Rectal smooth muscle tissue (tissue), 1 donor: ENCODE measurements around the gene KIF5A.
"Not testable (repeated sequence)": the region's sequence is repeated elsewhere in the genome, so short reads cannot be mapped to it uniquely, and the experiment has no call there.

Experiments used
- H3K27ac ChIP-seq: one replicate; pipeline ENCODE4 v1.7.0; 2013; ENCODE audit warnings: low read depth, low read length, inconsistent platforms
- H3K27me3 ChIP-seq: one replicate; pipeline ENCODE4 v1.7.0; 2013; ENCODE audit warnings: low read length; ENCODE audit not compliant: control insufficient read depth, insufficient read depth
- H3K36me3 ChIP-seq: one replicate; pipeline ENCODE4 v1.7.0; 2013; ENCODE audit warnings: low read length; ENCODE audit not compliant: control insufficient read depth, insufficient read depth
- H3K4me1 ChIP-seq: one replicate; pipeline ENCODE4 v1.7.0; 2013; ENCODE audit warnings: low read length; ENCODE audit not compliant: control insufficient read depth, insufficient read depth
- H3K4me3 ChIP-seq: one replicate; pipeline ENCODE4 v1.7.0; 2013; ENCODE audit warnings: low read length
- H3K9ac ChIP-seq: one replicate; pipeline ENCODE4 v1.7.0; 2013; ENCODE audit warnings: low read length

KIF5A gene

GRCh38 chr12:57515408-57515933, 34.4 kb upstream of the KIF5A start:
- peaks cover 45% of the 10 kb centered on the region for H3K36me3 ChIP-seq
- H3K27ac ChIP-seq = no peak overlapping the region

GRCh38 chr12:57515934-57516541, 33.8 kb upstream of the KIF5A start:
- H3K27me3 ChIP-seq = no peaks in the 10 kb centered on the region
- no peak overlapping the region for H3K4me3 ChIP-seq
- no peak overlapping the region for H3K27ac ChIP-seq
- H3K9ac ChIP-seq = no peak overlapping the region
- peaks cover 43% of the 10 kb centered on the region for H3K36me3 ChIP-seq
- peaks cover 24% of the 10 kb centered on the region for H3K4me1 ChIP-seq

More at GRCh38 chr12:57515408-57515933, 34.4 kb upstream of the KIF5A start:
- peaks cover 21% of the 10 kb centered on the region for H3K4me1 ChIP-seq
- no peaks in the 10 kb centered on the region for H3K27me3 ChIP-seq
- no peak overlapping the region for H3K9ac ChIP-seq
- H3K4me3 ChIP-seq = no peak overlapping the region

GRCh38 chr12:57516617-57517153, 33.2 kb upstream of the KIF5A start:
- H3K9ac ChIP-seq = no peak overlapping the region
- H3K27ac ChIP-seq = peak overlapping the region; percentile 46
- peaks cover 42% of the 10 kb centered on the region for H3K36me3 ChIP-seq
- H3K4me3 ChIP-seq = no peak overlapping the region
- peaks cover 30% of the 10 kb centered on the region for H3K4me1 ChIP-seq
- H3K27me3 ChIP-seq = no peaks in the 10 kb centered on the region

- Histone ChIP-seq H3K27me3 (no peaks in the 10 kb centered on the region), H3K4me3 (no peak overlapping the region), H3K4me1 (peaks cover 35% of the 10 kb centered on the region), H3K9ac (no peak overlapping the region), H3K36me3 (peaks cover 37% of the 10 kb centered on the region), H3K27ac (peak overlapping the region; percentile 46)
These were observed 32.7 kb upstream of the KIF5A start for GRCh38 chr12:57517187-57517586.

GRCh38 chr12:57517718-57518117, 32.1 kb upstream of the KIF5A start:
- Histone ChIP-seq H3K36me3 (peaks cover 32% of the 10 kb centered on the region), H3K4me3 (peak overlapping the region; percentile 94), H3K4me1 (peaks cover 35% of the 10 kb centered on the region), H3K27ac (peak overlapping the region; percentile 97)
- not testable (repeated sequence) for H3K27me3 ChIP-seq, H3K9ac ChIP-seq

GRCh38 chr12:57518176-57518919, 31.5 kb upstream of the KIF5A start:
- H3K9ac ChIP-seq = no peak overlapping the region
- H3K27me3 ChIP-seq = no peaks in the 10 kb centered on the region
- H3K27ac ChIP-seq = peak overlapping the region; percentile 97
- H3K4me3 ChIP-seq = peak overlapping the region; percentile 94
- peaks cover 29% of the 10 kb centered on the region for H3K36me3 ChIP-seq
- H3K4me1 ChIP-seq = peaks cover 35% of the 10 kb centered on the region

- peak overlapping the region; percentile 97 for H3K27ac ChIP-seq
- peaks cover 43% of the 10 kb centered on the region for H3K4me1 ChIP-seq
- H3K36me3 ChIP-seq = peaks cover 29% of the 10 kb centered on the region
- peak overlapping the region; percentile 94 for H3K4me3 ChIP-seq
- no peaks in the 10 kb centered on the region for H3K27me3 ChIP-seq
- H3K9ac ChIP-seq = peak overlapping the region; percentile 98
These were observed 30.7 kb upstream of the KIF5A start for GRCh38 chr12:57518920-57519795.

- Histone ChIP-seq H3K9ac (peak overlapping the region; percentile 98), H3K4me3 (peak overlapping the region; percentile 94), H3K27me3 (no peaks in the 10 kb centered on the region), H3K4me1 (peaks cover 45% of the 10 kb centered on the region), H3K36me3 (peaks cover 25% of the 10 kb centered on the region), H3K27ac (peak overlapping the region; percentile 97)
These were observed 30.1 kb upstream of the KIF5A start for GRCh38 chr12:57519796-57520052.

GRCh38 chr12:57520053-57520818, 29.6 kb upstream of the KIF5A start, which contains the start of gene DDIT3:
TSS of gene DDIT3 (minus strand) at chr12:57520514. CDS start at chr12:57517406, 3,108 bp downstream.
- peak within 1 kb of the TSS; percentile 98 for H3K9ac ChIP-seq
- peak within 1 kb of the TSS; percentile 94 for H3K4me3 ChIP-seq
- no peaks in the 10 kb centered on the region for H3K27me3 ChIP-seq
- peak within 1 kb of the TSS; percentile 99 for H3K27ac ChIP-seq
- peaks cover 22% of the 10 kb centered on the region for H3K36me3 ChIP-seq
- peaks cover 45% of the 10 kb centered on the region for H3K4me1 ChIP-seq

- Histone ChIP-seq H3K4me3 (peak overlapping the region; percentile 63), H3K4me1 (peaks cover 45% of the 10 kb centered on the region), H3K27ac (peak overlapping the region; percentile 99), H3K9ac (peak overlapping the region; percentile 82), H3K27me3 (no peaks in the 10 kb centered on the region), H3K36me3 (peaks cover 13% of the 10 kb centered on the region)
These were observed 28.3 kb upstream of the KIF5A start for GRCh38 chr12:57521525-57522010.

GRCh38 chr12:57522011-57522886, 27.6 kb upstream of the KIF5A start, which contains the start of gene MBD6:
TSS of gene MBD6 (plus strand) at chr12:57522824. CDS start at chr12:57524304, 1,480 bp downstream.
- peaks cover 11% of the 10 kb centered on the region for H3K36me3 ChIP-seq
- H3K4me1 ChIP-seq = peaks cover 42% of the 10 kb centered on the region

More at GRCh38 chr12:57522011-57522886, 27.6 kb upstream of the KIF5A start, which contains the start of gene MBD6:
- peak within 1 kb of the TSS; percentile 82 for H3K9ac ChIP-seq
- no peaks in the 10 kb centered on the region for H3K27me3 ChIP-seq
- H3K27ac ChIP-seq = peak within 1 kb of the TSS; percentile 99
- peak within 1 kb of the TSS; percentile 76 for H3K4me3 ChIP-seq
